SK-N-SH (cell line): Measurements from ENCODE around the gene CD99L2. TPM values are rescaled to one million over a fixed set of nuclear protein-coding genes. Genes with fewer than 3 reads are reported as not detected.

Source experiments
- CTCF ChIA-PET: fragments of 300-600, 350-600 bp; formaldehyde crosslinking; extraction: SDS; loops from one replicate; lab custom pipeline; 2021; lab: Yijun Ruan, JAX
- POLR2A ChIA-PET: fragments of 350-600 bp; sonication (Branson Sonifier 250); formaldehyde crosslinking; extraction: SDS; loops from one replicate; lab custom pipeline; 2020; ENCODE audit warnings: antibody characterized with exemption, inconsistent platforms; lab: Yijun Ruan, JAX
- DNase-seq: peaks from one replicate; pipeline ENCODE4 v3.0.0; 2012
- H2AFZ ChIP-seq: fragments of 200-600 bp; sonication (generic); 2 replicates; pipeline ENCODE4 v1.8.1; 2016; ENCODE audit warnings: antibody characterized with exemption, mild to moderate bottlenecking, low read depth
- H3F3A ChIP-seq: fragments of 200-600 bp; sonication (generic); replicated peaks from 2 replicates; pipeline ENCODE3; 2016; ENCODE audit warnings: antibody characterized with exemption, mild to moderate bottlenecking; ENCODE audit not compliant: insufficient read depth
- H3K27ac ChIP-seq, 2 experiments: fragments of 200-500 bp in 1 of 2; fragments of 200-600 bp in 1 of 2; sonication (Bioruptor generic) in 1 of 2; sonication (generic), shearing (Covaris generic) in 1 of 2; 2 replicates each; pipeline versions ENCODE4 v1.5.1 to v1.6.1; 2014 to 2016; ENCODE audit warnings: low read depth in 2 of 2, inconsistent platforms in 1 of 2, low read length in 1 of 2, mild to moderate bottlenecking in 1 of 2, mixed read lengths in 1 of 2
- H3K27me3 ChIP-seq: fragments of 200-600 bp; sonication (generic), shearing (Covaris generic); 2 replicates; pipeline ENCODE4 v1.6.1; 2016; ENCODE audit warnings: mixed run types; ENCODE audit not compliant: insufficient read depth
- H3K36me3 ChIP-seq, 2 experiments: fragments of 200-500 bp in 1 of 2; fragments of 200-600 bp in 1 of 2; sonication (Bioruptor generic) in 1 of 2; sonication (generic) in 1 of 2; replicated peaks in 1 of 2; 2 replicates each; pipeline versions ENCODE3 to v1.5.1; 2014 to 2016; ENCODE audit warnings: low read length in 1 of 2, mild to moderate bottlenecking in 1 of 2; ENCODE audit not compliant: insufficient read depth in 2 of 2, control insufficient read depth in 1 of 2
- H3K4me1 ChIP-seq, 2 experiments: fragments of 200-500 bp in 1 of 2; fragments of 200-600 bp in 1 of 2; sonication (Bioruptor generic) in 1 of 2; sonication (generic), shearing (Covaris generic) in 1 of 2; 2 replicates each; pipeline versions ENCODE4 v1.5.1 to v1.6.1; 2014 to 2016; ENCODE audit warnings: low read depth in 1 of 2, low read length in 1 of 2, mixed run types in 1 of 2; ENCODE audit not compliant: insufficient read depth in 2 of 2, control insufficient read depth in 1 of 2
- H3K4me2 ChIP-seq: fragments of 200-600 bp; sonication (generic), shearing (Covaris generic); 2 replicates; pipeline ENCODE4 v1.6.1; 2017; ENCODE audit warnings: mixed run types
- H3K4me3 ChIP-seq, 2 experiments: fragments of 200-500 bp in 1 of 2; fragments of 200-600 bp in 1 of 2; sonication (Bioruptor generic) in 1 of 2; sonication (generic), shearing (Covaris generic) in 1 of 2; 2 replicates each; pipeline versions ENCODE4 v1.5.1 to v1.8.1; 2014 to 2016; ENCODE audit warnings: low read depth in 2 of 2, inconsistent platforms in 1 of 2, low read length in 1 of 2, mild to moderate bottlenecking in 1 of 2, mixed read lengths in 1 of 2, moderate library complexity in 1 of 2
- H3K79me2 ChIP-seq: fragments of 200-600 bp; sonication (generic); 2 replicates; pipeline ENCODE4 v1.8.1; 2017; ENCODE audit warnings: mild to moderate bottlenecking; ENCODE audit not compliant: insufficient read depth
- H3K9ac ChIP-seq: fragments of 200-600 bp; sonication (generic); 2 replicates; pipeline ENCODE4 v1.6.1; 2017; ENCODE audit warnings: mixed run types
- H3K9me2 ChIP-seq: fragments of 200-600 bp; sonication (generic); 2 replicates; pipeline ENCODE4 v1.6.1; 2017; ENCODE audit warnings: mixed run types
- H3K9me3 ChIP-seq: fragments of 200-600 bp; sonication (generic); 2 replicates; pipeline ENCODE4 v1.6.1; 2017; ENCODE audit warnings: mixed run types, mild to moderate bottlenecking, moderate library complexity
- H4K20me1 ChIP-seq: fragments of 200-600 bp; sonication (generic); 2 replicates; pipeline ENCODE4 v1.6.1; 2017; ENCODE audit warnings: mild to moderate bottlenecking, mixed run types; ENCODE audit not compliant: insufficient read depth
- CHD2 ChIP-seq: fragments of 150-350 bp; IDR thresholded peaks from 2 replicates; pipeline ENCODE4 v1.6.1; 2018; ENCODE audit warnings: low read length; ENCODE audit not compliant: partially characterized antibody
- CTCF ChIP-seq: fragments of 200-600 bp; sonication (generic); IDR thresholded peaks from 2 replicates; pipeline ENCODE4 v1.6.1; 2017; ENCODE audit warnings: antibody characterized with exemption, mild to moderate bottlenecking, moderate library complexity
- MAX ChIP-seq: IDR thresholded peaks from 2 replicates; pipeline ENCODE4 v1.4.0; 2012; ENCODE audit warnings: low read depth
- MEF2A ChIP-seq: IDR thresholded peaks from 2 replicates; pipeline ENCODE4 v1.4.0; 2012; ENCODE audit warnings: low read depth, borderline replicate concordance
- NRF1 ChIP-seq: IDR thresholded peaks from 2 replicates; pipeline ENCODE4 v1.6.1; 2012; ENCODE audit warnings: low read depth, mild to moderate bottlenecking, low read length
- PBX3 ChIP-seq: IDR thresholded peaks from 2 replicates; pipeline ENCODE4; 2012
- POLR2AphosphoS5 ChIP-seq: IDR thresholded peaks from 2 replicates; pipeline ENCODE4 v1.6.1; 2012; ENCODE audit warnings: low read depth, low read length
- SIN3A ChIP-seq: IDR thresholded peaks from 2 replicates; pipeline ENCODE4 v1.6.1; 2012; ENCODE audit warnings: low read depth, mild to moderate bottlenecking, low read length, moderate library complexity, borderline replicate concordance
- TCF12 ChIP-seq: IDR thresholded peaks from 2 replicates; pipeline ENCODE4 v1.4.0; 2012
- TEAD4 ChIP-seq: IDR thresholded peaks from 2 replicates; pipeline ENCODE4 v1.4.0; 2012; ENCODE audit warnings: mild to moderate bottlenecking, borderline replicate concordance; ENCODE audit not compliant: insufficient read depth
- USF2 ChIP-seq: fragments of 150-350 bp; IDR thresholded peaks from 2 replicates; pipeline ENCODE4 v1.6.1; 2017; ENCODE audit warnings: antibody characterized with exemption, low read length, low read depth, borderline replicate concordance
- YY1 ChIP-seq: IDR thresholded peaks from 2 replicates; pipeline ENCODE4 v1.4.0; 2012; ENCODE audit warnings: low read depth, mild to moderate bottlenecking
- ZBTB33 ChIP-seq: IDR thresholded peaks from 2 replicates; pipeline ENCODE4 v1.4.0; 2012; ENCODE audit warnings: low read depth, borderline replicate concordance
- WGBS: methylation state at CpG from one replicate; pipeline ENCODE4 v1.1.6; 2017; ENCODE audit warnings: low lambda C conversion rate; 5-methylcytosine and 5-hydroxymethylcytosine counted together
- polyA plus RNA-seq, 3 experiments: library from polyadenylated mRNA; depleted of rRNA; stranded (reverse); fragments of >200 nt; gene quantifications; 2 replicates each; pipeline ENCODE4 v1.2.3, GENCODE V29; 2012

CD99L2 gene
- polyA plus RNA-seq, 1 of the 3 experiments (the other 2 are of a cell fraction) = 57.7 TPM

GRCh38 chrX:150845091-150845490 lies 53.4 kb downstream of the CD99L2 start:
- Histone ChIP-seq H3K9me3 (no peaks in the 10 kb centered on the region), H3F3A (no peaks in the 10 kb centered on the region), H3K79me2 (no peaks in the 10 kb centered on the region), H2AFZ (no peak overlapping the region), H3K27me3 (no peaks in the 10 kb centered on the region), H3K36me3 (no peaks in the 10 kb centered on the region), H3K27ac (no peak overlapping the region), H3K4me2 (no peak overlapping the region), H4K20me1 (no peaks in the 10 kb centered on the region), H3K4me1 (no peaks in the 10 kb centered on the region), H3K4me3 (no peak overlapping the region), H3K9ac (no peak overlapping the region), H3K9me2 (no peaks in the 10 kb centered on the region)
- DNase-seq = no peak
- TF ChIP-seq YY1 (no peak), CHD2 (no peak), TCF12 (no peak), SIN3A (no peak), MAX (no peak), NRF1 (no peak), TEAD4 (no peak), PBX3 (no peak), POLR2AphosphoS5 (no peak), ZBTB33 (no peak), USF2 (no peak), CTCF (no peak), MEF2A (no peak)
- POLR2A ChIA-PET = no interaction called here
- CTCF ChIA-PET = no interaction called here
- 44% methylated on average over 3 of the region's 3 CpGs for WGBS
